Measurements from ENCODE around the gene CCDC177. TPM values are rescaled to one million over a fixed set of nuclear protein-coding genes. Genes with fewer than 3 reads are reported as not detected.

CCDC177 gene
- total and polyA plus RNA-seq, 4 donors = 0.08 TPM; not detected in 3

- Histone ChIP-seq H3K36me3 (ENCODE audit: control insufficient read depth in 4 of 4, insufficient read depth in 3 of 4, low read depth in 1 of 4, low read length in 3 of 4) (no peaks in the 10 kb centered on the region), H3K9me3 (ENCODE audit: control insufficient read depth in 4 of 4, low read length in 3 of 4) (no peaks in the 10 kb centered on the region), H3K4me3 (ENCODE audit: low read depth in 1 of 3, low read length in 3 of 3) (no peak overlapping the region), H3K27me3 (ENCODE audit: control insufficient read depth in 4 of 4, insufficient read depth in 4 of 4, low read length in 3 of 4) (no peaks in the 10 kb centered on the region), H3K4me1 (ENCODE audit: control insufficient read depth in 4 of 4, insufficient read depth in 4 of 4, low read length in 3 of 4) (peaks cover 0 to 4% (median 0%) of the 10 kb centered on the region in 4 donors), H3K9ac (ENCODE audit: low read depth in 1 of 2, low read length in 2 of 2) (no peak overlapping the region), H3K27ac (ENCODE audit: low read depth in 1 of 2, low read length in 2 of 2) (no peak overlapping the region)
- WGBS = 93% methylated on average over 2 of the region's 2 CpGs
- DNase-seq (ENCODE audit: low spot score) = no peak
- no peak for TF ChIP-seq HNF4G (IDR thresholded peaks at IDR 0.05)
These were observed 16.6 kb upstream of the CCDC177 start for GRCh38 chr14:69591317-69591716.

DNA sequence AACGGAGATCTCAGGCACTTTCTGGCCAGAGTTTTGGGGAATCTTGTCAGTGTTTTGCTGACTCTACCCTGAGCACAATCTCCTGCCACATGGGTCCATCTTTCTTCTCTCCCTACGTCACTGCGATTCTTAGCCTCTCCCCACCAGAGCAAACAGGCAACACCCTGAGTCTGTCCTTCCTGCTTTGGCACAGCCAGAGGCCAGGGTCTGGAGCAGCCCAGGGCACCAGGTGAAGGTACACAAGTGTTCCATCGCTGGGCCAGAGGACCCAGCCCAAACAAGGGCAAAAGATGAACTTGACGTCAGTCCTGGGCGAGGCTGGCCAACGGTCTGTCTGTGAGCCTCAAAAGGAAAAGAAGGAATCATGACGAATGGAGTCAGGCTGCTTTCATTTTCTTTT, 12.7 kb upstream of the CCDC177 start:
- Histone ChIP-seq H3K9ac (ENCODE audit: low read depth in 1 of 2, low read length in 2 of 2) (no peak overlapping the region), H3K36me3 (ENCODE audit: control insufficient read depth in 4 of 4, insufficient read depth in 3 of 4, low read depth in 1 of 4, low read length in 3 of 4) (no peaks in the 10 kb centered on the region), H3K4me3 (ENCODE audit: low read depth in 1 of 3, low read length in 3 of 3) (no peak overlapping the region), H3K9me3 (ENCODE audit: control insufficient read depth in 4 of 4, low read length in 3 of 4) (no peaks in the 10 kb centered on the region), H3K27me3 (ENCODE audit: control insufficient read depth in 4 of 4, insufficient read depth in 4 of 4, low read length in 3 of 4) (no peaks in the 10 kb centered on the region), H3K4me1 (ENCODE audit: control insufficient read depth in 4 of 4, insufficient read depth in 4 of 4, low read length in 3 of 4) (peaks cover 0 to 4% (median 0%) of the 10 kb centered on the region in 4 donors), H3K27ac (ENCODE audit: low read depth in 1 of 2, low read length in 2 of 2) (no peak overlapping the region)
- TF ChIP-seq GABPA (IDR thresholded peaks at IDR 0.05 in 1 of 2, conservative IDR thresholded peaks at IDR 0.05 in 1 of 2) = no peak
- TF ChIP-seq EGR1 (IDR thresholded peaks at IDR 0.05; ENCODE audit: low read depth in 2 of 2) = no peak
- no peak for TF ChIP-seq ATF3 (IDR thresholded peaks at IDR 0.05)
- TF ChIP-seq, protein P1, sequence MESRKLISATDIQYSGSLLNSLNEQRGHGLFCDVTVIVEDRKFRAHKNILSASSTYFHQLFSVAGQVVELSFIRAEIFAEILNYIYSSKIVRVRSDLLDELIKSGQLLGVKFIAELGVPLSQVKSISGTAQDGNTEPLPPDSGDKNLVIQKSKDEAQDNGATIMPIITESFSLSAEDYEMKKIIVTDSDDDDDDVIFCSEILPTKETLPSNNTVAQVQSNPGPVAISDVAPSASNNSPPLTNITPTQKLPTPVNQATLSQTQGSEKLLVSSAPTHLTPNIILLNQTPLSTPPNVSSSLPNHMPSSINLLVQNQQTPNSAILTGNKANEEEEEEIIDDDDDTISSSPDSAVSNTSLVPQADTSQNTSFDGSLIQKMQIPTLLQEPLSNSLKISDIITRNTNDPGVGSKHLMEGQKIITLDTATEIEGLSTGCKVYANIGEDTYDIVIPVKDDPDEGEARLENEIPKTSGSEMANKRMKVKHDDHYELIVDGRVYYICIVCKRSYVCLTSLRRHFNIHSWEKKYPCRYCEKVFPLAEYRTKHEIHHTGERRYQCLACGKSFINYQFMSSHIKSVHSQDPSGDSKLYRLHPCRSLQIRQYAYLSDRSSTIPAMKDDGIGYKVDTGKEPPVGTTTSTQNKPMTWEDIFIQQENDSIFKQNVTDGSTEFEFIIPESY (IDR thresholded peaks at IDR 0.05) = no peak
- no peak for TF ChIP-seq FOXA2 (IDR thresholded peaks at IDR 0.05)
- no peak for TF ChIP-seq NR2F2 (IDR thresholded peaks at IDR 0.05)
- no peak for TF ChIP-seq HNF4G (IDR thresholded peaks at IDR 0.05)
- no peak for TF ChIP-seq JUND (IDR thresholded peaks at IDR 0.05)
- TF ChIP-seq YY1 (IDR thresholded peaks at IDR 0.05) = no peak
- TF ChIP-seq FOXA1 (IDR thresholded peaks at IDR 0.05) = no peak
- TF ChIP-seq, protein P2, sequence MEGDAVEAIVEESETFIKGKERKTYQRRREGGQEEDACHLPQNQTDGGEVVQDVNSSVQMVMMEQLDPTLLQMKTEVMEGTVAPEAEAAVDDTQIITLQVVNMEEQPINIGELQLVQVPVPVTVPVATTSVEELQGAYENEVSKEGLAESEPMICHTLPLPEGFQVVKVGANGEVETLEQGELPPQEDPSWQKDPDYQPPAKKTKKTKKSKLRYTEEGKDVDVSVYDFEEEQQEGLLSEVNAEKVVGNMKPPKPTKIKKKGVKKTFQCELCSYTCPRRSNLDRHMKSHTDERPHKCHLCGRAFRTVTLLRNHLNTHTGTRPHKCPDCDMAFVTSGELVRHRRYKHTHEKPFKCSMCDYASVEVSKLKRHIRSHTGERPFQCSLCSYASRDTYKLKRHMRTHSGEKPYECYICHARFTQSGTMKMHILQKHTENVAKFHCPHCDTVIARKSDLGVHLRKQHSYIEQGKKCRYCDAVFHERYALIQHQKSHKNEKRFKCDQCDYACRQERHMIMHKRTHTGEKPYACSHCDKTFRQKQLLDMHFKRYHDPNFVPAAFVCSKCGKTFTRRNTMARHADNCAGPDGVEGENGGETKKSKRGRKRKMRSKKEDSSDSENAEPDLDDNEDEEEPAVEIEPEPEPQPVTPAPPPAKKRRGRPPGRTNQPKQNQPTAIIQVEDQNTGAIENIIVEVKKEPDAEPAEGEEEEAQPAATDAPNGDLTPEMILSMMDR (IDR thresholded peaks at IDR 0.05; ENCODE audit: low read depth, low read length, missing input control) = no peak
- TF ChIP-seq, protein P3, sequence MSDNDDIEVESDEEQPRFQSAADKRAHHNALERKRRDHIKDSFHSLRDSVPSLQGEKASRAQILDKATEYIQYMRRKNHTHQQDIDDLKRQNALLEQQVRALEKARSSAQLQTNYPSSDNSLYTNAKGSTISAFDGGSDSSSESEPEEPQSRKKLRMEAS (IDR thresholded peaks at IDR 0.05) = no peak
- WGBS = 64% methylated on average over 8 of the region's 8 CpGs
- no peak for DNase-seq (ENCODE audit: low spot score)

- WGBS = 70% methylated on average over 4 of the region's 4 CpGs
- TF ChIP-seq FOXA1 (IDR thresholded peaks at IDR 0.05) = no peak
- TF ChIP-seq NR2F2 (IDR thresholded peaks at IDR 0.05) = no peak
- TF ChIP-seq, protein P1 (IDR thresholded peaks at IDR 0.05) = no peak
- TF ChIP-seq, protein P3 (IDR thresholded peaks at IDR 0.05) = no peak
- TF ChIP-seq HNF4G (IDR thresholded peaks at IDR 0.05) = no peak
- TF ChIP-seq EGR1 (IDR thresholded peaks at IDR 0.05; ENCODE audit: low read depth in 2 of 2) = no peak
- TF ChIP-seq HNF4A (conservative IDR thresholded peaks at IDR 0.05) = no peak
- TF ChIP-seq YY1 (IDR thresholded peaks at IDR 0.05) = no peak
- H3K9me3 ChIP-seq (ENCODE audit: control insufficient read depth in 4 of 4, low read length in 3 of 4) = no peaks in the 10 kb centered on the region
- no peak for DNase-seq (ENCODE audit: low spot score)
- no peaks in the 10 kb centered on the region for H3K27me3 ChIP-seq (ENCODE audit: control insufficient read depth in 4 of 4, insufficient read depth in 4 of 4, low read length in 3 of 4)
- no peak overlapping the region for H3K27ac ChIP-seq (ENCODE audit: low read depth in 1 of 2, low read length in 2 of 2)
- no peak overlapping the region for H3K9ac ChIP-seq (ENCODE audit: low read depth in 1 of 2, low read length in 2 of 2)
- no peaks in the 10 kb centered on the region for H3K36me3 ChIP-seq (ENCODE audit: control insufficient read depth in 4 of 4, insufficient read depth in 3 of 4, low read depth in 1 of 4, low read length in 3 of 4)
- H3K4me1 ChIP-seq (ENCODE audit: control insufficient read depth in 4 of 4, insufficient read depth in 4 of 4, low read length in 3 of 4) = peaks cover 0 to 4% (median 0%) of the 10 kb centered on the region in 4 donors
- H3K4me3 ChIP-seq (ENCODE audit: low read depth in 1 of 3, low read length in 3 of 3) = no peak overlapping the region
These were observed 11.7 kb upstream of the CCDC177 start for GRCh38 chr14:69586404-69586803.
